ENCODE data around the gene IGFL2. TPM values are rescaled to one million over a fixed set of nuclear protein-coding genes. Genes with fewer than 3 reads are reported as not detected.
"Not testable (repeated sequence)": the region's sequence is repeated elsewhere in the genome, so short reads cannot be mapped to it uniquely, and the experiment has no call there.

Gene IGFL2
- total RNA-seq, 2 experiments from 2014 or later: not detected

GRCh38 chr19:46181388-46181779, 33.3 kb downstream of the IGFL2 start:
- Mint-ChIP-seq H3K27ac (peak overlapping the region; percentile 79), H3K9me3 (no peaks in the 10 kb centered on the region), H3K4me1 (ENCODE audit: low read depth) (peaks cover 42% of the 10 kb centered on the region), H3K36me3 (ENCODE audit: low read depth) (no peaks in the 10 kb centered on the region), H3K4me3 (no peak overlapping the region), H3K27me3 (ENCODE audit: low read depth) (peaks cover 21% of the 10 kb centered on the region)
- CTCF ChIA-PET: interaction anchor here (1.7 kb wide), 1 partner anchor 153 kb away, joined by 3 read pairs; no protein-coding TSS in a partner anchor
- peak; percentile 72 for DNase-seq
- intact Hi-C loops (cut with micrococcal nuclease): loop anchor here (2.0 kb wide), 1 partner anchor 319 kb away; the partner anchor contains the start of gene SYMPK

GRCh38 chr19:46182476-46182875, 34.4 kb downstream of the IGFL2 start:
- H3K27me3 Mint-ChIP-seq (ENCODE audit: low read depth): peaks cover 18% of the 10 kb centered on the region
- H3K27ac Mint-ChIP-seq: peak overlapping the region; percentile 1
- intact Hi-C loops (cut with micrococcal nuclease): no loop called here

GRCh38 chr19:46184775-46185710, 37.0 kb downstream of the IGFL2 start:
- DNase-seq: peak; percentile 33
- CTCF ChIA-PET: interaction anchor here (0.7 to 2.8 kb wide), 3 partner anchors 106 to 1274 kb away, joined by 3 to 16 read pairs (median 11); no protein-coding TSS in a partner anchor
- intact Hi-C loops (cut with micrococcal nuclease): loop anchor here (1.0 to 5.0 kb wide), 4 partner anchors 38 to 103 kb away; partner anchors contain the start of gene IGFL2
- H3K36me3 Mint-ChIP-seq (ENCODE audit: low read depth); H3K9me3 Mint-ChIP-seq; H3K4me3 Mint-ChIP-seq: not testable (repeated sequence)
- H3K4me1 Mint-ChIP-seq (ENCODE audit: low read depth): peaks cover 45% of the 10 kb centered on the region
- H3K27ac Mint-ChIP-seq: peak overlapping the region; percentile 93
- H3K27me3 Mint-ChIP-seq (ENCODE audit: low read depth): peaks cover 27% of the 10 kb centered on the region

More at GRCh38 chr19:46182476-46182875, 34.4 kb downstream of the IGFL2 start:
- CTCF ChIA-PET: interaction anchor here (1.7 kb wide), 1 partner anchor 154 kb away, joined by 3 read pairs; no protein-coding TSS in a partner anchor
- Mint-ChIP-seq H3K36me3 (ENCODE audit: low read depth) (no peaks in the 10 kb centered on the region), H3K9me3 (no peaks in the 10 kb centered on the region), H3K4me3 (no peak overlapping the region), H3K4me1 (ENCODE audit: low read depth) (peaks cover 45% of the 10 kb centered on the region)
- no peak for DNase-seq

GRCh38 chr19:46186101-46186716, 38.2 kb downstream of the IGFL2 start:
- Mint-ChIP-seq H3K4me1 (ENCODE audit: low read depth) (peaks cover 37% of the 10 kb centered on the region), H3K4me3 (no peak overlapping the region), H3K27me3 (ENCODE audit: low read depth) (peaks cover 36% of the 10 kb centered on the region), H3K36me3 (ENCODE audit: low read depth) (no peaks in the 10 kb centered on the region), H3K9me3 (no peaks in the 10 kb centered on the region), H3K27ac (peak overlapping the region; percentile 93)
- CTCF ChIA-PET: interaction anchor here (1.7 to 2.8 kb wide), 2 partner anchors 107 to 158 kb away, joined by 11 to 16 read pairs; no protein-coding TSS in a partner anchor
- DNase-seq: no peak
- intact Hi-C loops (cut with micrococcal nuclease): loop anchor here (5.0 kb wide), 1 partner anchor 39 kb away; the partner anchor contains the start of gene IGFL2

GRCh38 chr19:46186717-46187101, 38.7 kb downstream of the IGFL2 start:
- DNase-seq: no peak
- peaks cover 32% of the 10 kb centered on the region for H3K4me1 Mint-ChIP-seq (ENCODE audit: low read depth)
- H3K27ac Mint-ChIP-seq: peak overlapping the region; percentile 47
- no peak overlapping the region for H3K4me3 Mint-ChIP-seq
- CTCF ChIA-PET: interaction anchor here (2.8 kb wide), 1 partner anchor 108 kb away, joined by 16 read pairs; no protein-coding TSS in a partner anchor
- intact Hi-C loops (cut with micrococcal nuclease): loop anchor here (5.0 kb wide), 1 partner anchor 39 kb away; the partner anchor contains the start of gene IGFL2
- peaks cover 39% of the 10 kb centered on the region for H3K27me3 Mint-ChIP-seq (ENCODE audit: low read depth)
- H3K9me3 Mint-ChIP-seq: no peaks in the 10 kb centered on the region
- no peaks in the 10 kb centered on the region for H3K36me3 Mint-ChIP-seq (ENCODE audit: low read depth)

GRCh38 chr19:46189971-46190888, 42.2 kb downstream of the IGFL2 start:
- H3K27ac Mint-ChIP-seq: no peak overlapping the region
- peaks cover 10% of the 10 kb centered on the region for H3K4me1 Mint-ChIP-seq (ENCODE audit: low read depth)
- no peak for DNase-seq
- intact Hi-C loops (cut with micrococcal nuclease): loop anchor here (1.0 to 5.0 kb wide), 5 partner anchors 43 to 161 kb away; partner anchors contain the start of gene IGFL2
- H3K36me3 Mint-ChIP-seq (ENCODE audit: low read depth): no peaks in the 10 kb centered on the region
- peaks cover 40% of the 10 kb centered on the region for H3K27me3 Mint-ChIP-seq (ENCODE audit: low read depth)
- no peak overlapping the region for H3K4me3 Mint-ChIP-seq
- CTCF ChIA-PET: interaction anchor here (0.7 to 2.3 kb wide), 7 partner anchors 11 to 164 kb away, joined by 3 to 20 read pairs (median 8); no protein-coding TSS in a partner anchor
- H3K9me3 Mint-ChIP-seq: no peaks in the 10 kb centered on the region

- Mint-ChIP-seq H3K4me3 (no peak overlapping the region), H3K4me1 (ENCODE audit: low read depth) (peaks cover 3% of the 10 kb centered on the region), H3K36me3 (ENCODE audit: low read depth) (no peaks in the 10 kb centered on the region), H3K27me3 (ENCODE audit: low read depth) (peaks cover 47% of the 10 kb centered on the region), H3K27ac (no peak overlapping the region), H3K9me3 (no peaks in the 10 kb centered on the region)
- DNase-seq: no peak
- intact Hi-C loops (cut with micrococcal nuclease): no loop called here
- CTCF ChIA-PET: interaction anchor here (0.7 to 1.5 kb wide), 2 partner anchors 113 to 163 kb away, joined by 3 to 8 read pairs; no protein-coding TSS in a partner anchor
Observed at GRCh38 chr19:46191356-46191755, 43.3 kb downstream of the IGFL2 start.

GRCh38 chr19:46191972-46192371, 43.9 kb downstream of the IGFL2 start:
- intact Hi-C loops (cut with micrococcal nuclease): no loop called here
- no peak overlapping the region for H3K27ac Mint-ChIP-seq
- H3K4me1 Mint-ChIP-seq (ENCODE audit: low read depth): no peaks in the 10 kb centered on the region
- H3K9me3 Mint-ChIP-seq: no peaks in the 10 kb centered on the region
- CTCF ChIA-PET: interaction anchor here (0.6 to 1.5 kb wide), 3 partner anchors 114 to 434 kb away, joined by 3 to 8 read pairs (median 7); no protein-coding TSS in a partner anchor
- H3K36me3 Mint-ChIP-seq (ENCODE audit: low read depth): no peaks in the 10 kb centered on the region
- peaks cover 49% of the 10 kb centered on the region for H3K27me3 Mint-ChIP-seq (ENCODE audit: low read depth)
- DNase-seq: no peak
- H3K4me3 Mint-ChIP-seq: no peak overlapping the region

- CTCF ChIA-PET: interaction anchor here (0.6 kb wide), 1 partner anchor 435 kb away, joined by 7 read pairs; no protein-coding TSS in a partner anchor
- H3K9me3 Mint-ChIP-seq; H3K4me1 Mint-ChIP-seq (ENCODE audit: low read depth); H3K36me3 Mint-ChIP-seq (ENCODE audit: low read depth); H3K4me3 Mint-ChIP-seq; DNase-seq; H3K27ac Mint-ChIP-seq; intact Hi-C loops (cut with micrococcal nuclease): not testable (repeated sequence)
- H3K27me3 Mint-ChIP-seq (ENCODE audit: low read depth): peaks cover 53% of the 10 kb centered on the region
Observed at GRCh38 chr19:46192626-46192991, 44.6 kb downstream of the IGFL2 start.

GRCh38 chr19:46192992-46193650, 45.1 kb downstream of the IGFL2 start:
- no peaks in the 10 kb centered on the region for H3K36me3 Mint-ChIP-seq (ENCODE audit: low read depth)
- intact Hi-C loops (cut with micrococcal nuclease): no loop called here
- CTCF ChIA-PET: interaction anchor here (0.7 kb wide), 1 partner anchor 125 kb away, joined by 3 read pairs; no protein-coding TSS in a partner anchor
- H3K4me3 Mint-ChIP-seq: no peak overlapping the region
- H3K27ac Mint-ChIP-seq: no peak overlapping the region
- H3K9me3 Mint-ChIP-seq: no peaks in the 10 kb centered on the region
- DNase-seq: no peak
- peaks cover 51% of the 10 kb centered on the region for H3K27me3 Mint-ChIP-seq (ENCODE audit: low read depth)
- no peaks in the 10 kb centered on the region for H3K4me1 Mint-ChIP-seq (ENCODE audit: low read depth)

- no peaks in the 10 kb centered on the region for H3K36me3 Mint-ChIP-seq (ENCODE audit: low read depth)
- H3K27me3 Mint-ChIP-seq (ENCODE audit: low read depth): peaks cover 45% of the 10 kb centered on the region
- CTCF ChIA-PET: interaction anchor here (0.7 kb wide), 1 partner anchor 125 kb away, joined by 3 read pairs; no protein-coding TSS in a partner anchor
- intact Hi-C loops (cut with micrococcal nuclease): no loop called here
- no peaks in the 10 kb centered on the region for H3K4me1 Mint-ChIP-seq (ENCODE audit: low read depth)
- no peak overlapping the region for H3K27ac Mint-ChIP-seq
- no peak for DNase-seq
- H3K9me3 Mint-ChIP-seq: no peaks in the 10 kb centered on the region
- no peak overlapping the region for H3K4me3 Mint-ChIP-seq
Observed at GRCh38 chr19:46193678-46194077, 45.6 kb downstream of the IGFL2 start.
